ENCODE data around the gene SHROOM3. TPM values are rescaled to one million over a fixed set of nuclear protein-coding genes. Genes with fewer than 3 reads are reported as not detected.

Gene SHROOM3
- total RNA-seq, 1 donor from 2014 or later, result 42.7 TPM

GRCh38 chr4:76760193-76760592, 325.2 kb downstream of the SHROOM3 start:
- no peak for TF ChIP-seq CTCF (IDR thresholded peaks at IDR 0.05)
- DNase-seq (ENCODE audit: low spot score), result no peak
- Mint-ChIP-seq H3K27ac (ENCODE audit: unreplicated experiment) (no peak overlapping the region), H3K36me3 (ENCODE audit: low read depth) (peaks cover 14% of the 10 kb centered on the region), H3K4me3 (ENCODE audit: unreplicated experiment) (no peak overlapping the region), H3K4me1 (ENCODE audit: low read depth) (peaks cover 70% of the 10 kb centered on the region), H3K9me3 (ENCODE audit: low read depth) (no peaks in the 10 kb centered on the region), H3K27me3 (ENCODE audit: low read depth) (no peaks in the 10 kb centered on the region)

- no peaks in the 10 kb centered on the region for H3K27me3 Mint-ChIP-seq (ENCODE audit: low read depth)
- no peak for DNase-seq (ENCODE audit: low spot score)
- H3K4me1 Mint-ChIP-seq (ENCODE audit: low read depth), result peaks cover 70% of the 10 kb centered on the region
- no peaks in the 10 kb centered on the region for H3K9me3 Mint-ChIP-seq (ENCODE audit: low read depth)
- H3K4me3 Mint-ChIP-seq (ENCODE audit: unreplicated experiment), result no peak overlapping the region
- H3K36me3 Mint-ChIP-seq (ENCODE audit: low read depth), result peaks cover 18% of the 10 kb centered on the region
- peak overlapping the region; percentile 15 for H3K27ac Mint-ChIP-seq (ENCODE audit: unreplicated experiment)
- TF ChIP-seq CTCF (IDR thresholded peaks at IDR 0.05), result no peak
Observed at GRCh38 chr4:76762137-76763130, 327.4 kb downstream of the SHROOM3 start.

DNA sequence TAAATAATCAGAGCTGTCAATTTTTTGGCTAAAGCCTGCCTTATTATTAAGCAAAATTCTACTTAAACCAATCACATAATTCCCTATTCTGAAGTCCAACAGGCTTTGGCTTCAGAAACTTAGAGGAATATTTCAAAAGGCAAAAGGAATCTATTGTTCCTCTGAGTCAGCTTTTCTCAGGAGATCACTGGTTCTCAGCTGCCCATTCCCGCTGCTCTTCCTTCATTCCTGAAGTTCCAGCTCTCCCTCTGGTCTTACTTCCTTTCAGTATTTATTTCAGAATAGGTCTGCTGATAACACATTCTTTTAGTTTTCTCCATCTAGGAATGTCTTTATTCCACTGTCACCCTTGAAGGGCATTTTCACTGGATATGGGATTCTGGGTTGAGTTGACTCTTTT, 329.2 kb downstream of the SHROOM3 start:
- Mint-ChIP-seq H3K27ac (ENCODE audit: unreplicated experiment) (peak overlapping the region; percentile 81), H3K9me3 (ENCODE audit: low read depth) (no peaks in the 10 kb centered on the region), H3K36me3 (ENCODE audit: low read depth) (peaks cover 18% of the 10 kb centered on the region), H3K4me3 (ENCODE audit: unreplicated experiment) (no peak overlapping the region), H3K4me1 (ENCODE audit: low read depth) (peaks cover 70% of the 10 kb centered on the region), H3K27me3 (ENCODE audit: low read depth) (no peaks in the 10 kb centered on the region)
- TF ChIP-seq CTCF (IDR thresholded peaks at IDR 0.05), result no peak
- DNase-seq (ENCODE audit: low spot score), result no peak

- peaks cover 63% of the 10 kb centered on the region for H3K4me1 Mint-ChIP-seq (ENCODE audit: low read depth)
- peak overlapping the region; percentile 83 for H3K27ac Mint-ChIP-seq (ENCODE audit: unreplicated experiment)
- peaks cover 18% of the 10 kb centered on the region for H3K36me3 Mint-ChIP-seq (ENCODE audit: low read depth)
- H3K4me3 Mint-ChIP-seq (ENCODE audit: unreplicated experiment), result no peak overlapping the region
- no peak for TF ChIP-seq CTCF (IDR thresholded peaks at IDR 0.05)
- H3K27me3 Mint-ChIP-seq (ENCODE audit: low read depth), result no peaks in the 10 kb centered on the region
- H3K9me3 Mint-ChIP-seq (ENCODE audit: low read depth), result no peaks in the 10 kb centered on the region
- no peak for DNase-seq (ENCODE audit: low spot score)
Observed at GRCh38 chr4:76765473-76766183, 330.6 kb downstream of the SHROOM3 start.

DNA sequence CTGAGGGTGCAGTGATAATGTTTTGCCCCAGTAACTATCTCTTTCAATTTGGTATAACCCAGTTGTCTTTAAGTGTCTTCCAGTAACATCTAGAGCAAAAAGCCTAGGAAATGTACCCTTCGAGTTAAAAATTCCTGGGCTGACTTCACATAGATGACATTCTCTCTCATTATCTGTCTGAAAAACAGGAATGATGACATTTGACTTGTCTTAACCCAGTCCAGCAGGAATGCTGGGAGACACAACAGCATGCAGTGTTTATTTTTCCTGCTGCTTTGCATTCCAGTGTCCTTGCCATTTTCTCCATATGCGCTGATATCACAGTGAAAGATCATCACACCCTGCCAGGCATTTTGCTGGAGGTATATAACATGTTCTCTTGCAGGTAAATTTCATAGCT, 333.0 kb downstream of the SHROOM3 start:
- TF ChIP-seq CTCF (IDR thresholded peaks at IDR 0.05), result no peak
- Mint-ChIP-seq H3K4me3 (ENCODE audit: unreplicated experiment) (no peak overlapping the region), H3K9me3 (ENCODE audit: low read depth) (no peaks in the 10 kb centered on the region), H3K36me3 (ENCODE audit: low read depth) (peaks cover 25% of the 10 kb centered on the region), H3K4me1 (ENCODE audit: low read depth) (peaks cover 60% of the 10 kb centered on the region), H3K27me3 (ENCODE audit: low read depth) (no peaks in the 10 kb centered on the region), H3K27ac (ENCODE audit: unreplicated experiment) (peak overlapping the region; percentile 62)
- DNase-seq (ENCODE audit: low spot score), result no peak

Measured in chondrocyte (in vitro differentiated cells).